HG03520 (cell line): ENCODE results near the gene GABBR1.

Source experiments
- ATAC-seq: cut with Tn5 transposase; IDR thresholded peaks from one replicate; pipeline ENCODE4 v1.9.1; 2021; ENCODE audit warnings: mild to moderate bottlenecking, moderate library complexity; ENCODE audit not compliant: unreplicated experiment

Gene GABBR1

DNA sequence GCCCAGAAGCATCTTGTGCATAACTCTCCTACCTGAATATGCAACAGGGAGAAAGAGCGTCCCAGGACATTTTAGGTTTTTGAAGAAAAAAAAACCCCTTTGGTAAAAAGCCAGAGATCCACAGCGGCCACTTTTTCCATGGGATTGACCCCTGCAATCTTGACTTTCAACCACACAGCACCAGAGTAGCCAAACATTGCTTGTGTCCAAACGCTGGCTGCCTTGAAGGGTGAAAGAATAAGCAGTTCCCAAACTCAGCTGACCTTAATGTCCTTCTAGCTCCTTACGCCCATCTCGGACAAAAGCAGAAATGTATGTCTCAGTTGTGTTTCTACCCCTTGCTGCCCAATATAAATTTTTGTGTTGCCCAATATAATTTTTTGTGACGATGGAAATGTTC lies 22.7 kb upstream of the GABBR1 start:
- no peak for ATAC-seq

GRCh38 chr6:29653452-29654038 lies 20.6 kb upstream of the GABBR1 start:
- no peak for ATAC-seq

- no peak for ATAC-seq
Measured at GRCh38 chr6:29652198-29652584, 19.2 kb upstream of the GABBR1 start.

GRCh38 chr6:29651413-29652197 lies 18.6 kb upstream of the GABBR1 start:
- ATAC-seq: no peak

DNA sequence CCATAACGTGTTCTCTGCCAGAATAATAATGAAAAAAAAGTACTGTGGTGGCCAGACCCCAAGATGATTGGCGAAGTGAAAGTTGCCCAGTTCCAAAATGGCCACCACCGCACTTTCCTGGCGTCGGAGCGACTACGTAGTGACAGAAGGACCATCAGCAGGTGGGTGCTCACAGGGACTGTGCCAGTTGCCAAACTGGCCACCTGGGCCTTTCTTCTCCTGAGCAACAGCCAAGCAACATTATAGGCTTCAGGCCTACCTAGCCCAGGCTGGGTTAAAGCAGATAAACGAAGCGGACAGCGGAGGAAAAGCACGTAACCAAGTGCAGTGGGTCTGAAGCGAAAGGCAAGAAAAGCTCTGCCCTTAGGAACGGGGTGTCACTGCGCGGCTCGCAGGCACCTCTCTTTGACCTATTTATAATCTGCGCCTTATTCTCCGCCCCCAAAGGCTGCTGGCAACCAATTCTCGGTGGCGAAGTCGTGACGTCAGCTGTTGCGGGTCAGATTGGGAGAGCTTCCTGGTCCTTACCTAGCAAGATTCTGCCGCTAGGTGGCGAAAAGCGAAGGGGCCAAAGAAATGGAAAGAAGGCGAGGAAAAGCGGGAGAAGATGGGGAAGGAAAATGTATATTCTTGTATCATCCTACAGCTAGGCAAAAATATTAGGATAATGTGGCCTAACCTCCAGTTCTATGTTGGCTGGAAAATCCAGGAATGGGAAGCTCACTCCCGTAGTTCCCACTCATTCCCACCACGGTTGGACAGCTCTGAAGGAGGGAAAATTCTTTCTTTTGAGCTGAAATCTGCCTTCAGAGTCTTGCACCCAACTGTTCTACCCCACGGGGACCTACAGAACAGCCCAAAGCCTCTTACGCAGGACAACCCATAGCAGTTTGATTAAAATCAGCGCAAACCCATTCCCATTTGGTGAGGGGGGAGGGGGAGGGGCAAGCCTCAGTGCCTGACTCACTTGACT lies 17.0 kb upstream of the GABBR1 start:
- ATAC-seq: peak; percentile 93

GRCh38 chr6:29647927-29648642 lies 15.1 kb upstream of the GABBR1 start:
- no peak for ATAC-seq

DNA sequence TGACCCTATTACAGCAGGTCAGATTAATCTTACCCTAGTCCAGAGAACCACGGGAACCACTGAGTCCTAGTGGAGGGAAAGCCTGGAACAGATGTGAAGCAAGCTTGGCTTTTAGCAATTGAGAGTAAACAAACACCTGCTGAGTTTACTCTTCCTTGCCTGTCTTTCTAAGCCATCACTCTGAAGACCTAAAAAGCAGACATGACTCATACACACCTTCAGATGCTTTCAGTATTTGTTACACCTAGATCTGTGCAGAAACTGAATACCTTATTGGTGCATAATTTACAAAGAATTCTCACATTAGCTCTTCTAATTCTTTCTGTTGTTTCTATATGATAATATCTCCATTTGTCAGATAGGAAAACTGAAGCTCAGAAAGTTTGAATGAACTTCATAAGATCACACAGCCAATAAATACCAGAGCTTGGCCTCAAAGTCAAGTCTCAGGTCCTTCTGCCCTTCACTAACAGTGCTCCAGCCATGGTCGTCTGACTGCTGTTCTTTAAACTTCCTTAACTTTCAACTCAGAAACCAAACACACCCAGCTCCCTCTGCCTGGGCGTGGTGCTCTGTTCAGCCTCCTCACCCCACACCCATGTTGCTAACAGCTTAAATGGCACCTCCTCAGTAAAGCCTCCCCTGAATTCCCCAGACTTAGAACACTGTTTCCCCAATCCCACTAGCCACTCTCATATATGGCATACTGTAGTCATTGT lies 8.6 kb upstream of the GABBR1 start:
- no peak for ATAC-seq

DNA sequence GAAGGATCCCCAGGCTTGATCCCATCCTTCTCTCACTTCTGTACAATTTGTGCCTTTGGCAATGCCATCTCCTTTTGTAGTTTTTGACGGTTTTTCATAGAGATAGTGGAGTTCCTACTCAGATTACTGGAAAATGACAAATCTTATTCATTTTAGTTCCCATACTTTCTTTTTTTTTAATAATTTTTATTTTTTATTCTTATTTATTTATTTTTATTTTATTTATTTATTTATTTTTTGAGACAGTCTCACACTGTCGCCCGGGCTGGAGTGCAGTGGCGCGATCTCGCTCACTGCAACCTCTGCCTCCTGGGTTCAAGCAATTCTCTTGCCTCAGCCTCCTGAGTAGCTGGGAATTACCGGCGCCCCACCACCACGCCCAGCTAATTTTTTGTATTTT lies 4.3 kb upstream of the GABBR1 start:
- ATAC-seq: no peak

DNA sequence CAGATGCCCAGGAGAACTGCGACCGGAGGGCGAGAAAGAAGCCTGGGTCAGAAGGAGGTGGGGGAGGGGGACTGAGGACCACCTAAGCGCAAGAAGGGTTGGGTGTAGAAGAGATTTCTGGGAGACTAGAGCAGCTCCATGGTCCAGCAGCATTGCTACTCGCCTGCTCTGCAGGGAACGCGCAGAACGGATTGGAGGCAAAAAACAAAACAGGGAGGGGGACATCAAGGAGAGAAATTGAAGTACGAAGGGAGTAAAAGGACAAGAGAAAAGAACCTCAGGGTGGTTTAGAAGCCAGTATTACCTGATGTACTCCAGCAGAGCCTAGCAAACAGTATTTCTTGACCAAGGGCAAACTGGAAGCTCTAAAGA lies 537 bp upstream of the GABBR1 start:
- no peak for ATAC-seq

DNA sequence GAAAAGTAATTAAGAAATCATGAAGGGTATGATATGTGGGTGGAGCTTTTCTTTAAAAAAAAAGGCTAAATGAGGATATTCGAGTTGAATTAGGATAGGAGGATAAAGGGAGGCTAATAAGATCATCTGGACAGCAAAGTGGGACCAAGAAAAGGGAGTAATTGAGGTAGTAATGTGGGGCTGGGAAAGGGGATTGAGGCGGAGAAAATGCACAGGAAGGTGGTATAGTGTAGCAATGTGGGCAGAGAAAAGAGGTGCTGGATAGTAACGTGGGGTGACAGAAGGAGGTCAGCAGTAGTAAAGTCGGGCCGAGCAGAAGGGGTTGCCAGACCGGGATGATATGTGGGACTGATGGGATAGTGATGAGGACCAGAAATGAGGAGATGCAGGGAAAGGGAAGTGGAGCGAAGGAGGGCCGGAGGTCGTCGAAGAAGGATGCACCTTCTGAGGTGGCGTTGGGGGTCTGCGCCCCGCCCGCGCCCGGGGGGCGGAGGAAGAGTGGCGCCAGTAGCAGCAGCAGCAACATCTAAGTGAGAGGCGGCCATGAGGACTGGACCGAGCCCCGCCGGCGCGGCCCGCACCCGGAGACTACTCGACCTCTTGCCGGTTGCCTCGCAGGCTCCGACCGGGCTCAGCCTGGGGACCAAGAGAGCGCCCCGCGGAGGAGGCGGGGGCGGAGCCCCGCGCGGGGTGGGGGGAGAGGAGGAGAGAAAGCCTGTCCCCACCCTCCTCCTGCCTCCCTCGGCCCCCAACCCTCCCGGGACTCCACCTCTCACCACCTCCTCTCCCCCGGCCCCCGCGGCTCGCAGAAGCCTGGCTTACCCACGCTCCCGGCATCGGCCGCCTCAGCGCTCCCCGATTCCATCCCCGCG lies 887 bp downstream of the GABBR1 start:
- no peak for ATAC-seq

DNA sequence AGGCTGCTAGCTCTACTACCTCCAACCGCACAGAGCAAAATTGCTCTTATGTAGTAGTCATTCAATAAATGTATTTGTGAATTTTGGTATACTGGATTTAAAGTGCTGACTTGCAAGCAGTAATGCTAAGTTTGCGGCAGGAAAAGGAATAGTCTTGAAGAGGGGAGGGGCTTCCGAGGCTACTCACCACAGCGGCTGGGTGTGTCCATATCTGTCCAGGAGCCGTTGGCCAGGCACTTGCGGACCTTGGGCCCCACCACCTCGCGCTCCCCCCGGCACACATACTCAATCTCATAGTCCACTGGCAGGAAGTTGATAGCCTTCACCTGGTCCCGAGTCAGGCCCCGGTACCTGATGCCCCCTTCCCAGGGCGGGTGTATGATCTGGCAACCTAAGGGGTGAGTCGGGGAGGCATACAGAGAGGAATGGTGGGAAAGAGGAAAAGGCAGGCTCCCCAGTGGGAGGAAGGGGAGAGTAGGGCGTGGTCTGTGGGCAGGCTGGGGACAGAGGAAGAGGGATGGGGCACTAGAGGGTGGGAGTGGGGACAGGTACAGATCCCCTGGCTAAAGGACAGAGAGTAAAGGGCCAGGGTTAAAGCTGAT lies 1.7 kb downstream of the GABBR1 start:
- no peak for ATAC-seq

DNA sequence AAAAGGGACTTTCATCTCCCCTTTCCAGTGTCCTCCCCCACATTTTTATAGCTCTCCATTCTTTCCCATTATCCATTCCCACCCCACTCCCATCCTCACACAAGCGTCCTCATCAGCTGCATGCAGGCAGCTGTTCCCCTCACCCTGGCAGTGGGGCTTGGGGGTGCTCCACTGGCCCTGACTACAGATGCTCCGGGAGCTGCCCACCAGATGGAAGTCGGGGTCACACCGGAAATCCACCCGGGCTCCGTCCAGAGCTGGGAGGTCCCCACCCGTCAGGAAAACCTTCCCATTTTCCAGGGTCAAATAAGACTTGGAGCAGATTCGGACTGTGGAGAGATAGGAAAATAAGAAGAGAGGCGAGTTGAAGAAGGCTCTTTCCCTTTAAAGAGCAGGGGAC lies 2.7 kb downstream of the GABBR1 start:
- no peak for ATAC-seq

DNA sequence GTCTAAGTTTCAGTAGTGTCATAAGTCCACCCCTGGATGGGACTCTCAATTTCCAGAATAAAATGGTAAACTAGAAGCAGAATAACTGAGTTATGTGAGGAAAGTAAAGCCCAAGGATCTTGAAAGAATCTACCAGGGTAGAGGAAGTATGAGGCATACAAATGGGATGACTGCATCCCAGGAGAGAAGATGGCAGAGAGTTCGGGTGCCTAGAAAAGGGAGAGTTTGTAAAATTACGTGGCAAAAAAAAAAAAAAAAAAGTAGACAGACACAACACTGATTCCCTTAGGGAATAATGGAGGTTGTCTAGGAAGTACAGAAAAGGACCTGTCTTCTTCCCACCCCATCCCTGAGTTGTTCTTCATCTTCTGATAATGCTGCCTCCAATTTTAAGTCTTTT lies 3.4 kb downstream of the GABBR1 start:
- no peak for ATAC-seq

GRCh38 chr6:29628419-29629281 lies 4.3 kb downstream of the GABBR1 start:
- ATAC-seq: no peak

DNA sequence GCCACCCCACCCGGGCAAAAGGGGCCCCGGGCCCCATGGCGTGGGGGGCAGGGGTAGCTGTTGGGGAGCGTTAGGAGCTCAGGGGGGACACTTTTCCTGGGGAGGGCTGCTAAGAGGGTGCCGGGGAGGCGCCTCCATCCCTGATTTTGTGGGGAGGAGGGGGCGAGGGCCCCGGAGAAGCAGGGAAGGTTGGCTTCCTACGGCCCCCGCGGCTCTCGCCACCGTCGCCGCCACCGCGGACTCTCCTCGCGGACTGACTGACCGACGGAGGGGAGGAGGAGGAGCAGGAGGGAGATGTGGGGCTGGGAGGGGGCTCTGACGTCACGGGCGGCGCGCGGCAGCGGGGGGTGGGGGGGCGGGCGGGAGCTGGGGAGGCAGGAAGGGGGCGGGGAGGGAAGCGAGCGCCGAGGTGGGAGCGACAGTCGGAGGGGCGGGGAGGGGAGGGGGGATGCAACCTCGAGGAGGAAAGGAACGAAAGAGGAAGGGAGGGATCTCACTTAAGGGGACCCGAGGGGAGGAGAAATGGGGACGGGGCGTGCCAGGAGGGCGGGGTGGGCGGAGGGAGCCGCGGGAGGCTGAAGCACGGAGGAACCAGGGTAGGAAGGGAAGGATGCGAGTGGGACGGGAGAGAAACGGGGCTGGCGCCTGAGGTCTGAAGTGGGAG lies 5.1 kb downstream of the GABBR1 start:
- ATAC-seq: no peak

DNA sequence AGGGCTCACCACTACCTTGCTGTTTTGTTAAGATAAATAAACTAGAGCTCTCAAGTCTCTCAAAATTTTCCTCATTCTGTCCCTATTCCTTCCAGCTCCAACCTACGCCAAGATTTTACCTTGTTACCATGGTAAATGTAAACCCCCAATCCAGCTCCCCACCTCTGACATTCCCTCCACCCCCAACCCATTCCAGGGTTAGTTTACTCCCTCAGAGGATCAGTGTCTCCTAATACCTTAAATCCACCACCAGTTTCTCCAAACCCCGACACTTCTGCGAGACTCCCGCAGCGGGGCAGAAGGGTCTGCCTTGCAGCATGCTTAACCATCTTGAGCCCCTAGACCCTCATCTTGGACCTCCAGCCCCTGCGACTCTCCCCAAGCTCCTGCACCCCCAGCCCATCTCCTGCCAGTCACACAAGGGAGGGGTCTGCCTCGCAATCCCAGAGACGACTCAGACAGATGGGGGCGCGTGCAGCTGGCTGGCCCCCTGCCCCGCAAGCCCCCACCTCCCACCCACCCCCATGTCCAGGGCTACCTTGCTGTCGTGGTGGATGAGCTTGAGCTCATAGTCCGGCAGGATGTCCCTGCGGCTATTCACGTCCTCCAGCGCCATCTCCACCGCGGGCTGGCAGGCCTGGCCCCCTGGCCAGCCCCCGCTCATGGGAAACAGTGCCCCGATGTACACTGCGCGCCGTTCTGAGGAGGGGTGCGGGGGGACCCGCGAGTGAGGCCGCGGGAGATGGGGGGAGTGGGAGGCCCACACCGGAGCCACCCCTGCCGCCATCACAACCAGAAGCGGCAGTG lies 5.8 kb downstream of the GABBR1 start:
- no peak for ATAC-seq
